MCF 10A (cell line): ENCODE measurements around the gene CLDN24. TPM values are rescaled to one million over a fixed set of nuclear protein-coding genes. Genes with fewer than 3 reads are reported as not detected.

ENCODE experiments used
- BruUV-seq: library from RNA; stranded (reverse); fragments of 400-500 nt; replicated peaks from 2 replicates; lab custom pipeline; 2021; lab: Mats Ljungman, UMichigan
- CTCF ChIA-PET: fragments of 300-600 bp; sonication (Branson Sonifier 250); formaldehyde crosslinking; extraction: SDS; loops from one replicate; lab custom pipeline; 2021; ENCODE audit warnings: antibody characterized with exemption, inconsistent platforms; lab: Yijun Ruan, JAX
- POLR2A ChIA-PET: fragments of 300-600, 350-650 bp; sonication (Branson Sonifier 250); formaldehyde crosslinking; extraction: SDS; loops from one replicate; lab custom pipeline; 2020; ENCODE audit warnings: antibody characterized with exemption, inconsistent platforms; lab: Yijun Ruan, JAX
- DNase-seq: peaks from one replicate; pipeline ENCODE4 v3.0.0-alpha.2; 2018; ENCODE audit not compliant: unreplicated experiment
- H3K27ac Mint-ChIP-seq: one replicate; pipeline ENCODE4 v1.8.0; 2022; ENCODE audit warnings: mild to moderate bottlenecking, low read depth, mixed read lengths; ENCODE audit not compliant: unreplicated experiment
- H3K27me3 Mint-ChIP-seq: one replicate; pipeline ENCODE4 v1.8.0; 2022; ENCODE audit warnings: mixed read lengths; ENCODE audit not compliant: insufficient read depth, unreplicated experiment
- H3K36me3 Mint-ChIP-seq: one replicate; pipeline ENCODE4 v1.8.0; 2022; ENCODE audit warnings: mild to moderate bottlenecking, moderate library complexity, mixed read lengths; ENCODE audit not compliant: insufficient read depth, unreplicated experiment
- H3K4me1 Mint-ChIP-seq: one replicate; pipeline ENCODE4 v1.8.0; 2022; ENCODE audit warnings: mixed read lengths; ENCODE audit not compliant: insufficient read depth, unreplicated experiment
- H3K4me3 Mint-ChIP-seq: one replicate; pipeline ENCODE4 v1.8.0; 2022; ENCODE audit warnings: mild to moderate bottlenecking, moderate library complexity, mixed read lengths; ENCODE audit not compliant: unreplicated experiment
- H3K9me3 Mint-ChIP-seq: one replicate; pipeline ENCODE4 v1.8.0; 2022; ENCODE audit warnings: mixed read lengths; ENCODE audit not compliant: unreplicated experiment
- CTCF ChIP-seq: fragments of 200-600 bp; IDR thresholded peaks from one replicate; pipeline ENCODE4 v1.8.0; 2022; ENCODE audit warnings: antibody characterized with exemption, mild to moderate bottlenecking; ENCODE audit not compliant: unreplicated experiment
- intact Hi-C: fragments of 100-400 bp; cut with micrococcal nuclease; formaldehyde crosslinking; loops from 2 replicates; pipeline ENCODE4 v1.14.1; 2022
- total RNA-seq: library from RNA; stranded (reverse); gene quantifications from 2 replicates; pipeline ENCODE4 v1.2.3, GENCODE V29; 2022

Gene CLDN24
- total RNA-seq, 1 experiment from 2014 or later, result not detected

- H3K27ac Mint-ChIP-seq, result no peak overlapping the region
- no TSS peak for BruUV-seq
- H3K4me3 Mint-ChIP-seq, result no peak overlapping the region
- H3K9me3 Mint-ChIP-seq, result no peaks in the 10 kb centered on the region
- peaks cover 14% of the 10 kb centered on the region for H3K4me1 Mint-ChIP-seq
- peaks cover 7% of the 10 kb centered on the region for H3K36me3 Mint-ChIP-seq
- POLR2A ChIA-PET, result no interaction called here
- no peaks in the 10 kb centered on the region for H3K27me3 Mint-ChIP-seq
- intact Hi-C loops, result no loop called here
- CTCF ChIA-PET, result interaction anchor here (0.6 kb wide), 2 partner anchors 73 to 438 kb away, joined by 3 read pairs; no protein-coding TSS in a partner anchor
- no peak for TF ChIP-seq CTCF
- no peak for DNase-seq
Measured at GRCh38 chr4:183364025-183364424, 41.8 kb upstream of the CLDN24 start.

- no TSS peak for BruUV-seq
- Mint-ChIP-seq H3K9me3 (no peaks in the 10 kb centered on the region), H3K27ac (no peak overlapping the region), H3K27me3 (no peaks in the 10 kb centered on the region), H3K4me3 (no peak overlapping the region), H3K4me1 (peaks cover 14% of the 10 kb centered on the region), H3K36me3 (peaks cover 7% of the 10 kb centered on the region)
- CTCF ChIA-PET, result interaction anchor here (0.8 to 1.3 kb wide), 3 partner anchors 44 to 424 kb away, joined by 3 to 4 read pairs (median 3); no protein-coding TSS in a partner anchor
- no peak for TF ChIP-seq CTCF
- intact Hi-C loops, result no loop called here
- POLR2A ChIA-PET, result interaction anchor here (0.5 kb wide), 1 partner anchor 1159 kb away, joined by 3 read pairs; no protein-coding TSS in a partner anchor
- peak; percentile 54 for DNase-seq
Measured at GRCh38 chr4:183362916-183363542, 40.8 kb upstream of the CLDN24 start.

DNA sequence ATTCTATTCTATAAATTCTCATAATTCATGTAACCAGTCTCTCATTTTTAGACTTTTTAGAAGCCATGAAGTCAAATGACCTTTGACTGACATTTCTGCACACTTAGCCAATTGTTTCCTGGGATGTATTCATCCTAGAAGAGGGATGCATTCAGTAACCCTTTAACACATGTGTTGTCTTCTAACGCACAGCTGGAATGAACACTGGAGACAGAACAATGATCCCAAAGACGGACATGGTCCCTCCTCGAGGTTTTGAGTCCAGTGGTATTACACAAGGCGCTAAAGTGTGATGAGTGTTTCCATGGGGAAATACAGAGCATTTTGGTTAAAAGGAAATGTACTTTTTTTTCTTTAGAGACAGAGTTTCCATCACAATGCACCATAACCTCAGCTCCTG, 39.8 kb upstream of the CLDN24 start:
- Mint-ChIP-seq H3K4me3 (no peak overlapping the region), H3K36me3 (peaks cover 7% of the 10 kb centered on the region), H3K9me3 (no peaks in the 10 kb centered on the region), H3K27ac (no peak overlapping the region), H3K27me3 (no peaks in the 10 kb centered on the region), H3K4me1 (peaks cover 20% of the 10 kb centered on the region)
- POLR2A ChIA-PET, result interaction anchor here (0.5 to 1.3 kb wide), 3 partner anchors 24 to 1160 kb away, joined by 3 to 5 read pairs (median 3); partner anchors contain the start of gene CDKN2AIP
- no peak for DNase-seq
- CTCF ChIA-PET, result interaction anchor here (1.3 kb wide), 1 partner anchor 423 kb away, joined by 4 read pairs; no protein-coding TSS in a partner anchor
- no TSS peak for BruUV-seq
- no peak for TF ChIP-seq CTCF
- intact Hi-C loops, result no loop called here

DNA sequence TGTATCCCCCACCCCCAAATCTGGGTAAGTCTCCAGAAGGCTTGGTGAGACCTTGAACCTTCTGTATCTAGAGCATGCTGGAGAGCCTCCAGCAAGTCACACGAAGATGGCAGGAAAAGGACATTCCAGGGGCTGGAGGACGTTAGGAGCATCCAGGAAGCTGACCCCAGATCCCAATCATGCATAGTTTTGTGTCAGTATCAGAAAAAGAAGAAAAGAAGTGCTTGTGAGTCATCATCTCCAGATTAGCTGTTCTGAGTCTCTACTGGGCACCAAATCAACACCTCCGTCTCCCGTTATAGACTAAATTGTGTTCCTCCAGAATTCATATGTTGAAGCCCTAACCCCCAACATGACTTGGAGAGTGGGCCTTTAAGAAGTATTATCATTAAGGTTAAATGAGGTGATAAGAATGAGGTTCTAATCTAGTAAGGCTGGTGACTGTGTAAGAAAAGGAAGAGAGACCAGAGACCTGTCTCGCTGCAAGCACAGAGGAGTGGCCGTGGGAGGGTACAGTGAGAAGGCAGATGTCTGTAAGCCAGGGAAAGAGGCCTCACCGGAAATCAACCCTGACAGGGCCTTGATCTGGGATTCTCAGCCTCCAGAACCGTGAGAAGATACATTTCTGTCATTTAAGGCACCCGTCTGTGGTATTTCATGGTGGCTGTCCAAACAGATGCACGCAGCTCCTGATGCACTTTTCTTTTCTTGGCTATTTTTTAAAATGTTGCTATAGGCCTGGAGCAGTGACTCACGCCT, 38.1 kb upstream of the CLDN24 start:
- H3K27ac Mint-ChIP-seq, result no peak overlapping the region

More for the DNA sequence above, 38.1 kb upstream of the CLDN24 start:
- intact Hi-C loops, result no loop called here
- ChIA-PET CTCF (no interaction called here), POLR2A (no interaction called here)
- Mint-ChIP-seq H3K27me3 (no peaks in the 10 kb centered on the region), H3K4me1 (peaks cover 37% of the 10 kb centered on the region), H3K9me3 (no peaks in the 10 kb centered on the region), H3K4me3 (no peak overlapping the region), H3K36me3 (peaks cover 7% of the 10 kb centered on the region)
- peak; percentile 32 for DNase-seq
- TF ChIP-seq CTCF, result no peak
- no TSS peak for BruUV-seq
